PFSK-1 (cell line): ENCODE data around the gene PRAF2.

Experiments
- FOXP2 ChIP-seq: optimal IDR thresholded peaks from 2 replicates; pipeline ENCODE3; 2011; ENCODE audit warnings: borderline replicate concordance, control low read depth, inconsistent platforms; ENCODE audit not compliant: insufficient read depth; ENCODE audit errors: extremely low read length, extremely low read depth
- POLR2AphosphoS5 ChIP-seq: IDR thresholded peaks from 2 replicates; pipeline ENCODE4 v1.6.1; 2012; ENCODE audit warnings: low read depth, mild to moderate bottlenecking, control low read depth, low read length, moderate library complexity
- REST ChIP-seq, 2 experiments: IDR thresholded peaks; 2 replicates each; pipeline versions ENCODE4 v1.6.1 to v1.8.0; 2011 to 2012; ENCODE audit warnings: low read depth in 2 of 2, low read length in 2 of 2, control low read depth in 1 of 2, inconsistent platforms in 1 of 2, mild to moderate bottlenecking in 1 of 2, moderate library complexity in 1 of 2; ENCODE audit not compliant: insufficient read depth in 1 of 2
- SIN3A ChIP-seq: IDR thresholded peaks from 2 replicates; pipeline ENCODE4 v1.6.1; 2012; ENCODE audit warnings: mild to moderate bottlenecking, low read length, moderate library complexity, borderline replicate concordance; ENCODE audit not compliant: insufficient read depth
- TAF1 ChIP-seq: IDR thresholded peaks from 2 replicates; pipeline ENCODE4 v1.6.1; 2012; ENCODE audit warnings: low read length, control low read depth, borderline replicate concordance; ENCODE audit not compliant: insufficient read depth

The PRAF2 gene

GRCh38 chrX:49116716-49117115 is 42.9 kb upstream of the PRAF2 start:
- TF ChIP-seq TAF1 (no peak), POLR2AphosphoS5 (no peak), REST (IDR thresholded peaks at IDR 0.05; ENCODE audit: insufficient read depth in 1 of 2, low read depth in 2 of 2, low read length in 2 of 2) (no peak), SIN3A (no peak), FOXP2 (no peak)

- TF ChIP-seq FOXP2 (no peak), REST (IDR thresholded peaks at IDR 0.05; ENCODE audit: insufficient read depth in 1 of 2, low read depth in 2 of 2, low read length in 2 of 2) (no peak), SIN3A (no peak), TAF1 (no peak), POLR2AphosphoS5 (no peak)
These were observed 42.3 kb upstream of the PRAF2 start for GRCh38 chrX:49116076-49116475.

- TF ChIP-seq FOXP2 = no peak
- no peak for TF ChIP-seq SIN3A
- TF ChIP-seq REST (IDR thresholded peaks at IDR 0.05; ENCODE audit: insufficient read depth in 1 of 2, low read depth in 2 of 2, low read length in 2 of 2) = no peak
- no peak for TF ChIP-seq POLR2AphosphoS5
- TF ChIP-seq TAF1 = no peak
These were observed 38.0 kb upstream of the PRAF2 start for GRCh38 chrX:49111791-49112190.

- TF ChIP-seq SIN3A = no peak
These were observed 36.6 kb upstream of the PRAF2 start for GRCh38 chrX:49110417-49110816.

GRCh38 chrX:49108641-49109040 is 34.8 kb upstream of the PRAF2 start:
- no peak for TF ChIP-seq SIN3A
- no peak for TF ChIP-seq POLR2AphosphoS5
- TF ChIP-seq REST (IDR thresholded peaks at IDR 0.05; ENCODE audit: insufficient read depth in 1 of 2, low read depth in 2 of 2, low read length in 2 of 2) = no peak
- no peak for TF ChIP-seq TAF1
- no peak for TF ChIP-seq FOXP2
